ENCODE measurements around the gene GALNTL6. TPM values are rescaled to one million over a fixed set of nuclear protein-coding genes. Genes with fewer than 3 reads are reported as not detected.

GALNTL6 gene
- polyA plus RNA-seq, 12 donors, result 0.19 to 2.6 (median 0.70) TPM; not detected in 2

GRCh38 chr4:173074501-173074946 is 1261.3 kb downstream of the GALNTL6 start:
- DNase-seq, result no peak

GRCh38 chr4:173076903-173077634 is 1263.9 kb downstream of the GALNTL6 start:
- DNase-seq, result peak; percentile 25

DNA sequence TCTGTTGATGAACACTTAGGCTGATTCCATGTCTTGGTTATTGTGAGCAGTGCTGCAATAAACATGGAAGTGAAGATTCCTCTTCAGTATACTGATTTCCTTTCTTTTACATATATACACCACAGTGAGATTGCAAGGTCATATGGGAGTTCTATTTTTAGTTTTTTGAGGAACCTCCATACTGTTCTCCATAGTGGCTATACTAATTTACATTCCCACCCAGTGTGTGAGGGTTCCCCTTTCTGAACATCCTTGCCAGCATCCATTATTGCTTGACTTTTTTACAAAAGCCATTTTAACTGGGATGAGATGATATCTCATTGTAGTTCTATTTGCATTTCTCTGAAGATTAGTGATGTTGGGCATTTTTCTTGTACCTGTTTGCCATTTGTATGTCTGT is 1274.9 kb downstream of the GALNTL6 start:
- no peak for DNase-seq
